Muscle layer of duodenum (tissue), 2 donors: Measurements from ENCODE around the gene FAM221A.
A peak's percentile ranks its signal among the peaks of the same experiment; 100 is the strongest.

Experiments
- H3K27ac ChIP-seq: one replicate; pipeline ENCODE4 v1.7.0; 2013; ENCODE audit warnings: mild to moderate bottlenecking, low read length
- H3K27me3 ChIP-seq: one replicate; pipeline ENCODE4 v1.7.0; 2013; ENCODE audit warnings: low read depth, mild to moderate bottlenecking, control low read depth, low read length
- H3K36me3 ChIP-seq, 2 donors: one replicate each; pipeline ENCODE4 v1.7.0; 2013; ENCODE audit warnings: low read length in 2 of 2, control low read depth in 1 of 2, mild to moderate bottlenecking in 1 of 2; ENCODE audit not compliant: insufficient read depth in 2 of 2, control insufficient read depth in 1 of 2
- H3K4me1 ChIP-seq, 2 donors: one replicate each; pipeline ENCODE4 v1.7.0; 2013; ENCODE audit warnings: low read length in 2 of 2, mild to moderate bottlenecking in 2 of 2, control low read depth in 1 of 2, moderate library complexity in 1 of 2; ENCODE audit not compliant: insufficient read depth in 2 of 2, control insufficient read depth in 1 of 2
- H3K4me3 ChIP-seq, 2 donors: one replicate each; pipeline ENCODE4 v1.7.0; 2013; ENCODE audit warnings: low read length in 2 of 2, low read depth in 1 of 2, mild to moderate bottlenecking in 1 of 2
- H3K9me3 ChIP-seq, 2 donors: one replicate each; pipeline ENCODE4 v1.7.0; 2013; ENCODE audit warnings: low read length in 2 of 2, control low read depth in 1 of 2, mild to moderate bottlenecking in 1 of 2; ENCODE audit not compliant: control insufficient read depth in 1 of 2
- donor health status: healthy.

Gene FAM221A

DNA sequence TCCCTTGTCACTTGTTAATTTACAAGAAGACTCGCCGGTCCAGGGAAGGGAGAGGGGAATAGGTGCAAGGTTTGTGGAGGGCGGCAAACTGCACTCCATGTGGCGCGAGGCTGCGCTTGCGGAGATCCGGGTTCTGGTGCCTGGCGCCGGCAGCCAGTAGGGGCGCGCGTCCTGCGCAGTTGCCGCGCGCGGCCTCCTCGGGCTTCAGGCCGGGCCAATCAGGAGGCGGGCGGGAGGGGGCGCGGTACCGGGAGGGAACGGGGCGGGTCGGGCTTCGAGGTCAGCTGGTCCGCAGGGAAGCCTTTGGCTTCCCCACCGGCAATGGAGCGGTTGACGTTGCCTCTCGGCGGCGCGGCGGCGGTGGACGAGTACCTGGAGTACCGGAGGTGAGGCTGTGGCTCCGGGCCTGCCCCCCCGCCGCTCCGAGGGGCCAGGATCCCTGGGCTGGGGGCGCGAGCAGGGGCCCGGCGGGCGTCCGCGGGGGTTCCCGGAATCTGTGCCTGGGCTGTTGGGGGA lies at the start of gene FAM221A:
Gene FAM221A, plus strand, starts transcription at position 302 of the 516 bp plus-strand sequence. Its CDS starts 20 bp downstream, at position 322.
- H3K27me3 ChIP-seq = no peaks in the 10 kb centered on the region
- no peaks in the 10 kb centered on the region for H3K36me3 ChIP-seq
- H3K9me3 ChIP-seq = no peaks in the 10 kb centered on the region
- H3K27ac ChIP-seq = peak within 1 kb of the TSS; percentile 92
- peak within 1 kb of the TSS; percentile 92 to 95 for H3K4me3 ChIP-seq
- peaks cover 0 to 8% of the 10 kb centered on the region in 2 donors for H3K4me1 ChIP-seq

GRCh38 chr7:23633417-23633816 lies 46.6 kb upstream of the FAM221A start:
- Histone ChIP-seq H3K27ac (no peak overlapping the region), H3K4me3 (no peak overlapping the region), H3K27me3 (no peaks in the 10 kb centered on the region), H3K4me1 (no peaks in the 10 kb centered on the region), H3K36me3 (peaks cover 0 to 5% of the 10 kb centered on the region in 2 donors), H3K9me3 (no peaks in the 10 kb centered on the region)

DNA sequence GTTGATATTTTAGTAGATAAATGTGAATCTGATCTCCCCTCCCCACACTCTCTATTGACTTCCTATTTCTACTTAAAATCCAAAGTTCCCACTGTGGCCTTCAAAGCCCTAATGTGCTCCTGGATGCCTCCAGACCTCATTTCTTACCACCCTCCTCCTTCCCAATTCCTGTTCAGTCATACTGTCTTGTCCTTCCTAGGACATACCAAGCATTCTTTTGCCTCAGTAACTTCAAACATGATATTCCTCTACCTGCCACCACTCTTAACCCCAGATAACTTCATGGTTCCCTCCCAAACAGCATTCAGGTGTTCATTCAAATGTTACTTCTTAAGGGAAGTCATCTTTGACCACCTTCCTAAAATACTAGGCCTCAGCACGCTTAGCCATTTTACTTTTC lies 34.2 kb upstream of the FAM221A start:
- H3K36me3 ChIP-seq = no peaks in the 10 kb centered on the region

DNA sequence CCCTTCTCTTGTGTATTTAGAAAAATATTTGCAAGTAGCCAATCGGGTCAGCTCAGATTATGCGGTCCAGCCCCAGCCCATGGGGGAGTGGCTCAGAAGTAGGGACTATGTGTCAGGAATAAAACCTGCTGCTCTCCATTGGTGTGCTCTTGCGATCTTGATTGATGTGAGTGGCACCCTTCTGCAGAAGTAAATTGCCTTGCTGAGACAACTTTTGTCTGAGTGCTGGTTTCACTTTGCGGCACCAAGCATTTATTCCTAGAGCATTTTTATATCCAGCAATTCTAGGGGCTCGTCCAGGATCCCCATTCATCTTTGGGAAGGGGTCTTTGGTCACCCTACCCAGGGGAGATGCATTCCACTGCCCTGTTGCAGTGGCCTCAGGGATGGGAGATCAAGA lies 26.1 kb upstream of the FAM221A start:
- no peaks in the 10 kb centered on the region for H3K36me3 ChIP-seq
- H3K4me3 ChIP-seq = peak overlapping the region in 1 of 2 donors; percentile 12
- H3K27ac ChIP-seq = no peak overlapping the region
- no peaks in the 10 kb centered on the region for H3K4me1 ChIP-seq
- H3K27me3 ChIP-seq = no peaks in the 10 kb centered on the region
- H3K9me3 ChIP-seq = peaks cover 8 to 24% of the 10 kb centered on the region in 2 donors

More for the DNA sequence above, 34.2 kb upstream of the FAM221A start:
- no peaks in the 10 kb centered on the region for H3K27me3 ChIP-seq
- no peaks in the 10 kb centered on the region for H3K9me3 ChIP-seq
- H3K4me1 ChIP-seq = no peaks in the 10 kb centered on the region
- no peak overlapping the region for H3K27ac ChIP-seq
- H3K4me3 ChIP-seq = no peak overlapping the region

DNA sequence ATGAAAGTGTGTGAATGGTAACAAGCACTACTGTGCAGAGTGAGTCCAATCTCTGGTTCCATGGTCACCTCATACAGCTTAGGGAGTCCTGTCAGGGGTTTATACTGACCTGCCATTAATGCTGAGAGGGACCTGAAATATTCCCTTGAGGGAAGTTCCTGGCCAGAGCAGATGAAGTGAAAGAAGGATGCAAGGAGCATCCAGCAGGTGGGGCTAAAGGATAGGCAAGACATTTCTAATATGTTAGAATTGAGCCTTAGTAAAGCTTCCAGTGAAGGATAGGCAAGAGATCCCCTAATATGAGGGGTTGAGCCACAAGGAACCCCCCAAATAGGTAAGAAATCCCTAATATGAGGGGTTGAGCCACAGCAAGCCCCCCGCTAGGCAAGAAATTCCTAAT lies 25.5 kb upstream of the FAM221A start:
- Histone ChIP-seq H3K4me3 (peak overlapping the region in 1 of 2 donors; percentile 12), H3K27me3 (no peaks in the 10 kb centered on the region), H3K27ac (no peak overlapping the region), H3K36me3 (no peaks in the 10 kb centered on the region), H3K4me1 (no peaks in the 10 kb centered on the region), H3K9me3 (peaks cover 8 to 25% of the 10 kb centered on the region in 2 donors)

- H3K27ac ChIP-seq = no peak overlapping the region
- no peaks in the 10 kb centered on the region for H3K27me3 ChIP-seq
- H3K9me3 ChIP-seq = peaks cover 8 to 25% of the 10 kb centered on the region in 2 donors
- H3K4me3 ChIP-seq = no peak overlapping the region
- no peaks in the 10 kb centered on the region for H3K36me3 ChIP-seq
- no peaks in the 10 kb centered on the region for H3K4me1 ChIP-seq
Measured at GRCh38 chr7:23655433-23655832, 24.6 kb upstream of the FAM221A start.

- Histone ChIP-seq H3K36me3 (no peaks in the 10 kb centered on the region), H3K4me3 (no peak overlapping the region), H3K4me1 (no peaks in the 10 kb centered on the region), H3K27ac (no peak overlapping the region), H3K9me3 (peaks cover 6 to 18% of the 10 kb centered on the region in 2 donors), H3K27me3 (no peaks in the 10 kb centered on the region)
Measured at GRCh38 chr7:23658831-23659427, 21.1 kb upstream of the FAM221A start.

DNA sequence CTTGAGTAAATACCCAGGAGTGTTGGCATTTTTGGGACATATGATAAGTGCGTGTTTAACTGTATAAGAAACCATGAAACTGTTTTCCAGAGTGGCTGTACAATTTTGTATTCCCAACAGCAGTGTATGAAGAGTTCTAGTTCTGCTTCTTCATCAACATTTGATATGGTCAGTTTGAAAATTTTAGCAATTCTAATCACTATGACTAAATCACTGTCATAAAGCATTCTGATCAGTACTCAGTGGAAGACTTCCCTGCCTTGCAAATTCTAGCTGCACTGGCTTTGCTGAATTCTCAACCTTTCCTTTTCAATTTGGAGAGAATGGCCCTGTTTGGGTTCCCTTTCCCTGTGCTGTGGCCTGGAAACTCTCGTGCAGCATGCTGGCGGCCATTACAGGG lies 18.6 kb upstream of the FAM221A start:
- Histone ChIP-seq H3K9me3 (peaks cover 0 to 3% of the 10 kb centered on the region in 2 donors), H3K27me3 (no peaks in the 10 kb centered on the region), H3K4me1 (no peaks in the 10 kb centered on the region), H3K4me3 (no peak overlapping the region), H3K36me3 (no peaks in the 10 kb centered on the region), H3K27ac (no peak overlapping the region)

- no peak overlapping the region for H3K27ac ChIP-seq
Measured at GRCh38 chr7:23662124-23662983, 17.6 kb upstream of the FAM221A start.

GRCh38 chr7:23662984-23663313 lies 17.1 kb upstream of the FAM221A start:
- Histone ChIP-seq H3K4me1 (no peaks in the 10 kb centered on the region), H3K4me3 (no peak overlapping the region), H3K27ac (no peak overlapping the region), H3K27me3 (no peaks in the 10 kb centered on the region), H3K9me3 (peaks cover 0 to 3% of the 10 kb centered on the region in 2 donors), H3K36me3 (no peaks in the 10 kb centered on the region)

More at GRCh38 chr7:23662124-23662983, 17.6 kb upstream of the FAM221A start:
- Histone ChIP-seq H3K9me3 (peaks cover 0 to 3% of the 10 kb centered on the region in 2 donors), H3K4me3 (no peak overlapping the region), H3K27me3 (no peaks in the 10 kb centered on the region), H3K36me3 (no peaks in the 10 kb centered on the region), H3K4me1 (no peaks in the 10 kb centered on the region)

DNA sequence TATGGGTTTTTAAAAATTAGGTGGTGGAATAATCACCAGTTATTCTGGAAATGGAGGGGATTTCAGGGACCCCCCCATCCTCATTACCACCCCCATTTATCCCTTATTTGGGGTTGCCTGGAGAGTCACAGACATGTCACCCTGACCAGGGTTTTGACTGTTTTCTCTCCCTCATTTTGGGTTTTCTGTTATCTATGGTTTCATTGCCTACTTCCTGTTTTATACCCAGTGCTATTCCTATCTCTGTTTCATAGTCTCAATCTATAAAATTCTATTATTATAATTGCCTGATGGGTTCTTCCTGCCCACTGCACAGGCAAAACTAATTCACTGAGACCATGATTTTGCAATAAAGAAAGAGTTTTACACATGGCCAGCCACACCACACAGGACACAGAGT lies 15.9 kb upstream of the FAM221A start:
- Histone ChIP-seq H3K27me3 (no peaks in the 10 kb centered on the region), H3K9me3 (no peaks in the 10 kb centered on the region), H3K27ac (no peak overlapping the region), H3K4me1 (no peaks in the 10 kb centered on the region), H3K4me3 (no peak overlapping the region), H3K36me3 (no peaks in the 10 kb centered on the region)
